ENCODE measurements around the gene LTC4S.
A peak's percentile ranks its signal among the peaks of the same experiment; 100 is the strongest.

LTC4S gene

DNA sequence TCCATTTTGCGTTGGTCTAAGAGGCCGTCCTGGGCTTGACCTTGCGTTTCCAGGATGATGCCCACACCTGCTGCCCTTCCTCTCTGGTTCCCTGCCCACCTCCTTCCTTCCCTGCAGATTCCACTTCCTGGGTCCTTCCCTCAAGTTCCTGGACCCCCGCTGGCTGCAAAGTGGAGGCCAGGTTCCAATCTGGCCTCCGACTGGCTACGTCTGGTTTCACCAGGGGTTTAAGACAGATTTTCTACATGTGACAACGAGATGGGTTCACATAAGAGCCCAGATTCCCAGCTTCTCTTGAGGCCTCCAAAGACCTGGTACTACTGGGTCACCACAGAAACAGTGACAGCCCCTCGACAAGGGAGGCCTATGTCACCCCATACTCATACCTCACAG, 10.8 kb downstream of the LTC4S start:
- Histone ChIP-seq H3K4me3 (ENCODE audit: low read length) (no peak overlapping the region), H4K5ac (ENCODE audit: low read length) (no peak overlapping the region), H3K4me2 (ENCODE audit: low read length) (no peak overlapping the region), H4K8ac (ENCODE audit: low read depth, low read length) (no peak overlapping the region), H2AK5ac (ENCODE audit: low read length) (no peak overlapping the region), H3K23ac (ENCODE audit: low read length) (no peak overlapping the region), H3K56ac (ENCODE audit: low read length) (no peak overlapping the region), H3K79me1 (ENCODE audit: low read length) (peaks cover 5% of the 10 kb centered on the region), H3K79me2 (ENCODE audit: control insufficient read depth, insufficient read depth, low read length) (peaks cover 6% of the 10 kb centered on the region), H3K18ac (ENCODE audit: low read length) (no peak overlapping the region), H3K27me3 (ENCODE audit: insufficient read depth, low read length, poor library complexity) (no peaks in the 10 kb centered on the region), H3K9ac (ENCODE audit: low read length) (no peak overlapping the region), H2BK15ac (replicated peaks; ENCODE audit: low read depth) (no peak overlapping the region), H2BK5ac (ENCODE audit: low read length) (no peak overlapping the region), H3K27ac (ENCODE audit: low read depth, low read length) (no peak overlapping the region), H3K36me3 (ENCODE audit: control insufficient read depth, insufficient read depth, low read length) (peaks cover 2% of the 10 kb centered on the region), H3K4me1 (ENCODE audit: control insufficient read depth, low read depth, low read length) (peaks cover 4% of the 10 kb centered on the region), H3K4ac (ENCODE audit: low read depth, low read length) (no peak overlapping the region), H2BK120ac (ENCODE audit: low read depth, low read length) (no peak overlapping the region)
- no CpG with 5 or more reads among the region's 8 CpGs for WGBS (ENCODE audit: extremely low coverage, insufficient coverage, low lambda C conversion rate)
- no peak for DNase-seq

DNA sequence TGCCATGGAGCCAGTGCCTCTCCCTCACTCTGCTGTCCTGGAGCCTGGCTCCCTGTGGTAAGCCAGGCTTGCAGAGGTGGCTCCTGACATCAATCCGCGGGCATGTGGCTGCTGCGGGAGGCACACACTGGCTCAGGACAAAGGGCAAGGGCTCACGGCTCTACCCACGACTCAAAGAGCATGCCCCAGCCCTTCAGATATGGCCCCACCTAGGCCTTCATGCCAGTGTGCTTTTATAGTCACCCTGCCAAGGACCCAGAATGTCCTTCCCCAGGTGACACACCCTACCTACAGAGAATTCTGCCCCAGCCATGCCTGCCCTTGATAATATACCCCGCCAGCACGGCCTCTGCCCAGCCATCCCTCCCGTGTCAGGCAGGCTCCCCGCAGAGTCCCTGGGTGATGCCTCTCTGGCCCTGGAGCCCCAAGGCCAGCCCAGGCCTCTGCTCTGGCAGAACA, 11.3 kb downstream of the LTC4S start:
- H3K36me3 ChIP-seq (ENCODE audit: control insufficient read depth, insufficient read depth, low read length), result no peaks in the 10 kb centered on the region
- peaks cover 5% of the 10 kb centered on the region for H3K79me1 ChIP-seq (ENCODE audit: low read length)
- H3K27ac ChIP-seq (ENCODE audit: low read depth, low read length), result no peak overlapping the region
- H2AK5ac ChIP-seq (ENCODE audit: low read length), result no peak overlapping the region
- no peak overlapping the region for H2BK5ac ChIP-seq (ENCODE audit: low read length)
- peak overlapping the region; percentile 97 for H3K56ac ChIP-seq (ENCODE audit: low read length)
- DNase-seq, result no peak
- peak overlapping the region; percentile 81 for H3K4me2 ChIP-seq (ENCODE audit: low read length)
- no CpG with 5 or more reads among the region's 9 CpGs for WGBS (ENCODE audit: extremely low coverage, insufficient coverage, low lambda C conversion rate)
- no peak overlapping the region for H2BK15ac ChIP-seq (replicated peaks; ENCODE audit: low read depth)
- no peaks in the 10 kb centered on the region for H3K27me3 ChIP-seq (ENCODE audit: insufficient read depth, low read length, poor library complexity)
- H4K8ac ChIP-seq (ENCODE audit: low read depth, low read length), result no peak overlapping the region
- no peak overlapping the region for H3K4ac ChIP-seq (ENCODE audit: low read depth, low read length)
- no peak overlapping the region for H3K4me3 ChIP-seq (ENCODE audit: low read length)
- peaks cover 6% of the 10 kb centered on the region for H3K79me2 ChIP-seq (ENCODE audit: control insufficient read depth, insufficient read depth, low read length)
- H3K18ac ChIP-seq (ENCODE audit: low read length), result no peak overlapping the region
- H3K9ac ChIP-seq (ENCODE audit: low read length), result peak overlapping the region; percentile 96
- peaks cover 4% of the 10 kb centered on the region for H3K4me1 ChIP-seq (ENCODE audit: control insufficient read depth, low read depth, low read length)
- H4K5ac ChIP-seq (ENCODE audit: low read length), result no peak overlapping the region
- H3K23ac ChIP-seq (ENCODE audit: low read length), result peak overlapping the region; percentile 11
- H2BK120ac ChIP-seq (ENCODE audit: low read depth, low read length), result no peak overlapping the region

DNA sequence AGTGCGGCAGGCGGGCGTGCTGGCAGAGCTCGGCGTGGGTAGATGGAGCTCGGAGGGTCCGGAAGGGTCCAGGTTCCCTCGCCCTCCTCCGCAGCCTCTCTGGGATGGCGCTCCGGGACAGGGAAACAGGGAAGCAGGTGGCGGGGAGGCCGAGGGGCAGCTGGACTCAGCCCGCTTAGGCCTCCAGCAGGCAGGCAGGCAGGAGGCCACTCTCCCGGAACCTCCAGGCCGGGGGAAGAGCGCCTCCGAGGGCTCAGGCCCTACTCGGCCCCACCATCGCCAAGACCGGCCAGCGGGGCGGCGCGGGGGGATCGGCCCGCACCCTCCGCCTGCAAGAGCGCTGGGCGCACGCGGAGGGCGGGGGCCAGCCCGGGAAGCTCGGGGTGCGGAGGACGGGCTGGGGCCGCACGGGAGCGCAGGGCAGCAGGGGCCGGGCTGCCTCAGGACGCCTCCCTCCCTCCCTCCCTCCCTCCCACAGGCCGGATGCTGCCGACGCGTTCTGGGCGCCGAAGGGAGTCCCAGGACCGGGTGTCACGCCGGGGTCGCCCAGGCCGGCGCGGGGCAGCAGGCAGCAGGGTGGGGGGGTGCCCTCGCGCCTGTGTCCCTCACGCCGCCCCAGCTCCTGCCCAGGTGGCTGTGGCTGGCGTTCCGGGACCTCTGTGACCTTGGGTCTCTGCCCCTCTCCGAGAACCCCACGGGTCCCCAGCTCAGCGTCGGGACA, 11.9 kb downstream of the LTC4S start:
- Histone ChIP-seq H2BK15ac (replicated peaks; ENCODE audit: low read depth) (peak overlapping the region; percentile 10), H3K9ac (ENCODE audit: low read length) (peak overlapping the region; percentile 96), H4K5ac (ENCODE audit: low read length) (no peak overlapping the region)

DNA sequence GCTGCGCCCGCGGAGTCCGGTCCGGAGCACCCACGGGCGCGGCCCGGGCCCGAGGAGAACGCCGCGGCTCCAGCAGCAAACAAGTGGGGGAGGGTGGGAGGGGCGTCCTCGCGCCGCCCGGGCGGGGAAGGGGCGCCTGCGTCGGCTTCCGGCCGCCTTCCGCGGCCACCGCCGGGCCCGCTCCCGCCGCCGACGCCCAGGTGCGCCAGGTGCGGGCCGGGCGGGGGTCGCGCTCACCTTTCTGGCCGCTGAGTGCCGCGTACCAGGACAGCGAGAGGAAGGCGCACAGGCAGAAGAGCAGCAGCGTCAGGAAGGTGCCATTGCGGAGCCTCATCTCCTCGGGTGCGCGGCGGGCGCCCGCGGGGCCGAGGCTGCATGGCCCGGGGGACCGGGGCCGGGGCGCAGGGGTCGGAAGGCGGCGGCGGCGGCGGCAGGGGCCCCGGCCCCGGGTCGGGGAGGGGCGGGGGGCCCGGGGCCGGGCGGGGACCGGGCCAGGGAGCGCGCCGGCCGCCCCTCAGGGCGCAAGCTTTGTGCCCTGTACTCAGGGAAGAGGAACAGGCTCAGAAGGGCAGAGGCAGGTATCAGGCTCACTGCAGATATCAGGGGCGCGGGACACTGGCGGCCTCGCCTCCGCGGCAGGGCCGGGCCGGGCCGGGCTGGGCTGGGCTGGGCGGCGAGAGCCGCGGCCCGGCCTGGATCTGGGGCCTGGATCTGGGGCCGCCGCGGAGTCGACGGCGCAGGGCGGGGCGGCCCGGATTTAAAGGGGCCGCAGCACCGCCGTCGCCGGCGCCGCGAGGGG, 12.7 kb downstream of the LTC4S start, which contains the start of gene MGAT4B:
Gene MGAT4B, minus strand, starts transcription at position 617 of the 799 bp plus-strand sequence. Its CDS starts 283 bp downstream, at position 334.
- Histone ChIP-seq H4K5ac (ENCODE audit: low read length) (no peak within 1 kb of the TSS), H3K56ac (ENCODE audit: low read length) (peak within 1 kb of the TSS; percentile 97), H3K79me1 (ENCODE audit: low read length) (peaks cover 5% of the 10 kb centered on the region), H3K4me3 (ENCODE audit: low read length) (peak within 1 kb of the TSS; percentile 82), H4K8ac (ENCODE audit: low read depth, low read length) (peak within 1 kb of the TSS; percentile 70), H3K4me1 (ENCODE audit: control insufficient read depth, low read depth, low read length) (peaks cover 4% of the 10 kb centered on the region), H3K9ac (ENCODE audit: low read length) (peak within 1 kb of the TSS; percentile 96), H3K79me2 (ENCODE audit: control insufficient read depth, insufficient read depth, low read length) (peaks cover 6% of the 10 kb centered on the region), H3K23ac (ENCODE audit: low read length) (peak within 1 kb of the TSS; percentile 11), H2BK120ac (ENCODE audit: low read depth, low read length) (peak within 1 kb of the TSS; percentile 30), H3K36me3 (ENCODE audit: control insufficient read depth, insufficient read depth, low read length) (no peaks in the 10 kb centered on the region), H3K4me2 (ENCODE audit: low read length) (peak within 1 kb of the TSS; percentile 81), H2BK5ac (ENCODE audit: low read length) (no peak within 1 kb of the TSS), H3K27ac (ENCODE audit: low read depth, low read length) (peak within 1 kb of the TSS; percentile 94), H3K4ac (ENCODE audit: low read depth, low read length) (peak within 1 kb of the TSS; percentile 96), H3K27me3 (ENCODE audit: insufficient read depth, low read length, poor library complexity) (no peaks in the 10 kb centered on the region), H3K18ac (ENCODE audit: low read length) (peak within 1 kb of the TSS; percentile 98), H2BK15ac (replicated peaks; ENCODE audit: low read depth) (peak within 1 kb of the TSS; percentile 10), H2AK5ac (ENCODE audit: low read length) (no peak within 1 kb of the TSS)
- peak; percentile 83 for DNase-seq
- no CpG with 5 or more reads among the region's 108 CpGs for WGBS (ENCODE audit: extremely low coverage, insufficient coverage, low lambda C conversion rate)

More for the DNA sequence above, 11.9 kb downstream of the LTC4S start:
- peak overlapping the region; percentile 97 for H3K56ac ChIP-seq (ENCODE audit: low read length)
- peak overlapping the region; percentile 96 for H3K4ac ChIP-seq (ENCODE audit: low read depth, low read length)
- DNase-seq, result no peak
- peak overlapping the region; percentile 23 for H2BK120ac ChIP-seq (ENCODE audit: low read depth, low read length)
- no peaks in the 10 kb centered on the region for H3K27me3 ChIP-seq (ENCODE audit: insufficient read depth, low read length, poor library complexity)
- peak overlapping the region; percentile 25 for H3K27ac ChIP-seq (ENCODE audit: low read depth, low read length)
- H2BK5ac ChIP-seq (ENCODE audit: low read length), result no peak overlapping the region
- H2AK5ac ChIP-seq (ENCODE audit: low read length), result no peak overlapping the region
- H3K4me1 ChIP-seq (ENCODE audit: control insufficient read depth, low read depth, low read length), result peaks cover 4% of the 10 kb centered on the region
- H3K36me3 ChIP-seq (ENCODE audit: control insufficient read depth, insufficient read depth, low read length), result no peaks in the 10 kb centered on the region
- peak overlapping the region; percentile 37 for H3K4me3 ChIP-seq (ENCODE audit: low read length)
- H3K4me2 ChIP-seq (ENCODE audit: low read length), result peak overlapping the region; percentile 81
- peaks cover 6% of the 10 kb centered on the region for H3K79me2 ChIP-seq (ENCODE audit: control insufficient read depth, insufficient read depth, low read length)
- H3K18ac ChIP-seq (ENCODE audit: low read length), result peak overlapping the region; percentile 98
- H3K23ac ChIP-seq (ENCODE audit: low read length), result peak overlapping the region; percentile 11
- no peak overlapping the region for H4K8ac ChIP-seq (ENCODE audit: low read depth, low read length)
- H3K79me1 ChIP-seq (ENCODE audit: low read length), result peaks cover 5% of the 10 kb centered on the region
- WGBS (ENCODE audit: extremely low coverage, insufficient coverage, low lambda C conversion rate), result no CpG with 5 or more reads among the region's 65 CpGs

DNA sequence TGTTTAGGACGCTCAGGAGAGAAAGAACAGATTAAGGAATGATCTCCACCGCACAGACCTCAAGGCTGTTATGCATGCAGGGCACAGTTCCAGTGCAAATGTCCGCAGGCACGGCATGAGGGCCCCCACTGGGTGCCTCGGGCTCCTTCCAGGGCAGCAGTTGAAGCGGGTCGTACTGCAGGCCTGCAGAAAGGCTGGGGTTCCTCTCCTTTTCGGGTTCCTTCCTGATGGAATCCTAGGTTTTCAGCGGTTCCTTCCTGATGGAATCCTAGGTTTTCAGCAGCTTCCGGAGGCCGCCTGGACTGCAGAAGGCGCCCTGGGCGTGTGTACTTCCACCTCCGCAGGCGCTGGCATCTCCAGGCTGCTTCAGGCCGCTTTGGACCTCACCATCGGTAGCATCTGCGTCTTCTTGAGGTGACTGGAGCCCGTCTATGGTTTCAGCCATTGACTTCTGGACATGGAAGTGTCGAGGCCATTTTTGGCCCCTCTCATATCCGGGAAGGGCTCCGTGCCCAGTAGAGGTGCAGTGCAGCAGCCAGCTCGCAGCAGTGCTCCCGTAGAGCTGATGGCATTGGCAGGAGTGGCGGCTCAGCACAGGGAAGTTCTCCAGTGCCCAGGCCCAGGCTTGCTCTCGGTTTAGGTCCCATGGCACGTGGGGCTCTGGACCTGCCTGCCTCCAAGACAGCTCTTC, 18.5 kb downstream of the LTC4S start:
- Histone ChIP-seq H2AK5ac (ENCODE audit: low read length) (no peak overlapping the region), H3K27me3 (ENCODE audit: insufficient read depth, low read length, poor library complexity) (no peaks in the 10 kb centered on the region), H2BK15ac (replicated peaks; ENCODE audit: low read depth) (no peak overlapping the region), H3K18ac (ENCODE audit: low read length) (no peak overlapping the region), H3K79me1 (ENCODE audit: low read length) (no peaks in the 10 kb centered on the region), H3K4me3 (ENCODE audit: low read length) (no peak overlapping the region), H3K4me1 (ENCODE audit: control insufficient read depth, low read depth, low read length) (no peaks in the 10 kb centered on the region), H2BK5ac (ENCODE audit: low read length) (no peak overlapping the region), H3K4ac (ENCODE audit: low read depth, low read length) (no peak overlapping the region), H3K27ac (ENCODE audit: low read depth, low read length) (no peak overlapping the region), H3K36me3 (ENCODE audit: control insufficient read depth, insufficient read depth, low read length) (no peaks in the 10 kb centered on the region), H2BK120ac (ENCODE audit: low read depth, low read length) (no peak overlapping the region), H3K23ac (ENCODE audit: low read length) (no peak overlapping the region), H4K8ac (ENCODE audit: low read depth, low read length) (no peak overlapping the region), H3K79me2 (ENCODE audit: control insufficient read depth, insufficient read depth, low read length) (no peaks in the 10 kb centered on the region), H4K5ac (ENCODE audit: low read length) (no peak overlapping the region), H3K4me2 (ENCODE audit: low read length) (no peak overlapping the region), H3K56ac (ENCODE audit: low read length) (no peak overlapping the region), H3K9ac (ENCODE audit: low read length) (no peak overlapping the region)
- no CpG with 5 or more reads among the region's 27 CpGs for WGBS (ENCODE audit: extremely low coverage, insufficient coverage, low lambda C conversion rate)
- DNase-seq, result no peak

All from mesendoderm (in vitro differentiated cells).